HG03354 (cell line): ENCODE data around the gene PCED1A.
"Not testable (repeated sequence)": the region's sequence is repeated elsewhere in the genome, so short reads cannot be mapped to it uniquely, and the experiment has no call there.

ENCODE experiments used
- ATAC-seq: cut with Tn5 transposase; IDR thresholded peaks from one replicate; pipeline ENCODE4 v1.9.1; 2021; ENCODE audit warnings: mild to moderate bottlenecking; ENCODE audit not compliant: unreplicated experiment, poor library complexity, severe bottlenecking

Gene PCED1A

DNA sequence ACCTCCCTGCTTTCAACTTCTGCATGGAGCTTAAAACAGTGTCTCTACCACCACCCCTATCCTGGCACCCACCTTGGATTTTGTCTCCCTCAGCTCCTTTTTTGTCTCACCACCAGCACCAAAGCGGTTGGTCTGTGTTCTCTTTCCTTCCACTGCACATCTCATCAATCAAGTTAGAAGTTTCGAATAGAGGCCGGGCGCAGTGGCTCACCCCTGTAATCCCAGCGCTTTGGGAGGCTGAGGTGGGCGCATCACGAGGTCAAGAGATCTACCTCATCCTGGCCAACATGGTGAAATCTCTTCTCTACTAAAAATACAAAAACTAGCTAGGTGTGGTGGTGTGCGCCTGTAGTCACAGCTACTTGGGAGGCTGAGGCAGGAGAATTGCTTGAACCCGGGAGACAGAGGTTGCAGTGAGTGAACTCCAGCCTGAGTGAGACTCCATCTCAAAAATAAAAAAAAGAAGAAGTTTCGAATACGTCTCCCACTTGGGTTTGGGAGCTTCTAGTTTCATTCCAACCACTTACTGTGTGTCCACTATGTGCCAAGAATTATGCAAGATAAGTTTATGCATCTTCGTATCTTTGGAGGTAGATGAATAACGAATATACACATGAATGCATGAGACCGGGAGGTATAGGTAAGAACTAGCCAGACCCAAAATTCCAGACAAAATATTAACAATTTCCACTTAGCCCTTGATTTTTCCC, 5.9 kb downstream of the PCED1A start:
- ATAC-seq = no peak

DNA sequence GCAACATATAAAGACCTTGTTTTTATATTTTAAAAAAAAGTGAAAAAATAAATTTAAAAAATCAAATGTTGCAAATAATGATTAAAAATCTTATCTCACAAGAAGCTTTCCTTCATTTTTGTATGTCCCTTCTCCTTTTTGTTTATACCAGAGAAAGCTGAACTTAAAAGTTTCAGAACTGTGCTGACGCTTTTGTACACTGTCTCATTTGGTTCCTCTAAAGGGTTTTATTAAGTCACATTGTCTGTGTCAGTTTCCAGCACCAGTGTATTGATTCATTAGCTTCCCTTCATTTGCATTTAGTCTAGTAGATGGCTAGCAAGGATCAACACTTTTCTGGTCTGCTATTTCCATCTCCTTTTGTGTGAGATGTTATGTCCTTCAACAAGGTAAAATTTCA, 6.7 kb downstream of the PCED1A start:
- ATAC-seq = no peak

DNA sequence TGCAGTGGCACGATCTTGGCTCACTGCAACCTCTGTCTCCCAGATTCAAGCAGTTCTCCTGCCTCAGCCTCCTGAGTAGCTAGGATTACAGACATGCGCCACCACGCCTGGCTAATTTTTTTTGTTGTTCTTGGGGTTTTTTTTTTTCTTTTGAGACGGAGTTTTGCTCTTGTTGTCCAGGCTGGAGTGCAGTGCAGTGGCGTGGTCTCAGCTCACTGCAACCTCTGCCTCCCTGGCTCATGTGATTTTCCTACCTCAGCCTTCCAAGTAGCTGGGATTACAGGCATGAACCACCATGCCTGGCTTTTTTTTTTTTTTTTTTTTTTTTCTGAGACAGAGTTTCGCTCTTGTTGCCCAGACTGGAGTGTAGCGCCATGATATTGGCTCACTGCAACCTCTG, 9.2 kb downstream of the PCED1A start:
- ATAC-seq = not testable (repeated sequence)

DNA sequence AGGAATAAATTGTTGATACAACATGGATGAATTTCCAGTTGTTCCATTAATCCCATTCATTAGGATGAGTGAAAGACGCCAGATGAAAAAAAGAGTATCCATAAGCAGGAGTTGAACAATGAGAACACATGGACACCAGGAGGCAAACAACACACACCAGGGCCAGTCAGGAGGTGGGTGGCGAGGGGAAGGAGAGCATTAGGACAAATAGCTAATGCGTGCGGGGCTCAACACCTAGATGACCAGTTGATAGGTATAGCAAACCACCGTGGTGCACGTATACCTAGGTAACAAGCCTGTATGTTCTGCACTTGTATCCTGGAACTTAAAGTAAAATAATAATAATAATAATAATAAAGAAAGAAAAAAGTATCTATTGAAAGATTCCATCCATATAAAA, 11.1 kb downstream of the PCED1A start:
- no peak for ATAC-seq

DNA sequence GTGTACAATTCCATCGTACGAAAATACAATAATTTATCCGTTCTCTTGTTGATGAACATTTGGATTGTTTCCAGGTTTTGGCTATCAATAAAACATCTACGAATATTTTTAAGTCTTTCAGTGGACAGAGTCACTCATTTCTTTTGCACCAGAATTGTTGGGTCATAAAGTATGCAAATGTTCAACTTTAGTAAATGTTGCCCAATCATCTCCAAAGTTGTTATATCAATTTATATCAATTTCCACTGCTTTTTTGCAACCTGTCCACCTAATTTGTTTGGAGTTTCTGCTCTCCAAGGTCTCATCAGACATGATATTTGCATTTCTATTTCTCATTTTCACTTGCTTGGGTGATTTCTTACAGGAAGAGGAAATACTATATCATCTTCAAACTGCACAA, 13.8 kb downstream of the PCED1A start:
- no peak for ATAC-seq

DNA sequence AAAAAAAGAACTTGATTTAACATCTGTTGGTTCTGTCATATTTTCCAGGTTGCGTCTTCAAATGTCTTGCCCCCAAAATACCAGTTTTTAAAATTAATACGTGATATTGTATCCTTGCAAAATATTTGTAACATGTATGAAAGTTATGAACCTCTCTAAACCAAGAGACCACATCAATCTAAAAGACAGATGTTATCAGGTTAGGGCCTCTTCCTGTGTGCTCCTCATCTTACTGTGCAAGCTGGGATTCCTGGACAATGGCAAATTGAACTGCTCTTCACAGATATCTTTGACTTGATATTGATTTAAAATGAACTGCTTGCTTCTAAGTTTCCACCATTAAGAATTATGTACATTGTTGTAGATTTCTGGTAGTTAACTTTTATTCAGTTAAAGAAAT, 14.7 kb downstream of the PCED1A start:
- no peak for ATAC-seq

DNA sequence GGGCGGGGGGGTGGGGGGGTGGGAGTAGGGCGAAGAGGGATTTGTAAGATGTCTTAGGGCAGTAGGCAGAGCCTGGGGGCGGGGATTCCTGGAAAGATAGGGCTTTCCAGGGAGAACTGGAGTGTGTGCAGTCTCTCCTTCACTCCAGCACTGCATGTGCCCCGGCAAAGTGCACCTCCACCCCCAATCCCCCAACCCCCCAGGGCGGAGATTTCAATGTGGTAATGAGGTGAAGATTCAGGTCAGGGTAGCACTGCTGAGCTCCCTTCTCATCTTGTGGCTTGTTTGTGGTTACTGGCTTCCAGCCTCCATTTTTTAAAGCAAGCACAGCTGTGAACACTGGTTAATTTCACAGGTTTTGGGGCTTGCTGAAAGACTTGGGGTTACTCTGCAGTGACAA, 18.4 kb downstream of the PCED1A start:
- no peak for ATAC-seq

DNA sequence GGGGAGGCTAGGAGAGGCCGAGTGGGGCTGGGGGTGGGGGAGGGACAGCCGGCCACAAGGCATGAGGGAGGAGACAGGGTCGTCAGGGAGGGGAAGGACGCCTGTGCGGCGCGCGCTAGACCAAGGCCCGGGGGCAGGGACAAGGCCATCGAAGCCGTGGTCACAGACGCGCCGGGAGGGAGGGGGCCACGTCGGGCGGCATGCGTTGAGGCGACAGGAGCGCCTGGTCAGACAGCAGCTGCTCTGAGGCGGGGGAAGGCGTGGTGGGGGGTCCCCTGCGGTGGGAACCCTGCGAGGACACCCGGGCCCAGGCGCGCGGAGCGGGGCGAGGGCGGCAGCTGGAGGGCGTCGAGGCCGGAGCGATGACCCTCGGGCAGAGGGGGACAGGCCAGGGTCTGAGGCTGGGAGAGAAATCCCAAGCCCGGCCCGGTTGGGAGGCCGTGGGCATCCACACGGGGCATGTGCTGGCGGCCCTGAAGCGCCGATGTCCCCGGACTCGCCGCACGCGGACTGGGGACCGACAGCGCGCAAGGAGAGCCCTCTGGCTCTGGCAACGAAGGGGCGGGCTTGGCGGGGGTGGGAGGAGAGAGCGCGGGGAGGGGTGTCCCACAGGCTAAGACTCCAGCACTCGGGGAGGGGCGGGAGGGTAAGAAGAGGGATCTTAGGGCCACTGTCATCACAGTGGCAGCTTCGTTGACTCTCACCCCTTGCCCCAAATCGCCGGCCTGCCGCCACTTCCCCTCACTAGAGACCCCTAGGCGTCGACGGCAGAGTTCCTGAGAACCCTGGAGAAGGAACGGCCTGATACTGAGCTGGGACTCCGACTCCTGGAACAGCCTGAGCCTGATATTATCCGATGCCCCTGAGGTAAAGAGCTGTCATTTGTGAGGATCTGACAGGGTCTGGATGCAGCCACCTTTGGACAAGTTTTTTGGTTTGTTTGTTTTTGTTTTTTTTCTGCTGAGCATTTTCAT, 19.3 kb downstream of the PCED1A start:
- ATAC-seq = no peak

DNA sequence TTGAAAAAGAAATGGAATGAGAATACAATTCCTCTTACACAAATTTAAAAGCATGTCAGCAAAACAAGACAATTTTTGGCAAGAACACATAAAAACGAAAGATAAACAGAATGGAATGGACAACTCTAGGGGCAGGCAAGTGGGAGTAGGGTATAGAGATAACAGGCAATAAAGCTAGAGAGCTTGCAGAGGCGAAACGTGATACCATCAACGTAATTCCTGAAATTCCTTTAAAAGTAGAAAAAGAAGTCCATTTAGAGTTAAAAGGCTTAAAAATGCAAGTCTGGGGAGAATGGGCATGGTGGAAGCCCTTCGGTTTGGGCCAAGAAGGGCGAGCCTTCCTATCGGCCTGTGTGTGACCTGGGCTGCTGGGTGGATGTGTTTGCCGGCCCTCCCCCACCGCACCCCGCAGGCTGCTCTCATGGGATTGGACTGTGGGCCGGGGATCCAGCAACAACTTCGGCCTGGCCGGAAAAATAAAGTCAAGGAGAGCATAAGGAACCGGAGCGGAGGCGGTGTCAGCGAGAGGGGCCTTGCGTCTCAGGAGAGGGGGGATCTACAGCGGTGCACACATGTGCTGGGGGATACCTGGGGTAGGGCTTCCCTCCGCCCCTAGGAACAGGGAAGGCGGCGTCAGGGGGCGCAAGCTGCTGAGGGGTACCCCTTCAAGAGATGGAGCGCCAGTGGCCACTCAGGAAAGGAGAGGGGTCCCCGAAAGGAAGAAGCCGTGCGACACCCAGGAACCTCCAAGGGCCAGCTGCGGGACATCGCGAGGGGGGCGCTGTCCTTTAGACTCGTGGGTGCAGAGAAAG, 20.2 kb downstream of the PCED1A start:
- ATAC-seq = no peak

DNA sequence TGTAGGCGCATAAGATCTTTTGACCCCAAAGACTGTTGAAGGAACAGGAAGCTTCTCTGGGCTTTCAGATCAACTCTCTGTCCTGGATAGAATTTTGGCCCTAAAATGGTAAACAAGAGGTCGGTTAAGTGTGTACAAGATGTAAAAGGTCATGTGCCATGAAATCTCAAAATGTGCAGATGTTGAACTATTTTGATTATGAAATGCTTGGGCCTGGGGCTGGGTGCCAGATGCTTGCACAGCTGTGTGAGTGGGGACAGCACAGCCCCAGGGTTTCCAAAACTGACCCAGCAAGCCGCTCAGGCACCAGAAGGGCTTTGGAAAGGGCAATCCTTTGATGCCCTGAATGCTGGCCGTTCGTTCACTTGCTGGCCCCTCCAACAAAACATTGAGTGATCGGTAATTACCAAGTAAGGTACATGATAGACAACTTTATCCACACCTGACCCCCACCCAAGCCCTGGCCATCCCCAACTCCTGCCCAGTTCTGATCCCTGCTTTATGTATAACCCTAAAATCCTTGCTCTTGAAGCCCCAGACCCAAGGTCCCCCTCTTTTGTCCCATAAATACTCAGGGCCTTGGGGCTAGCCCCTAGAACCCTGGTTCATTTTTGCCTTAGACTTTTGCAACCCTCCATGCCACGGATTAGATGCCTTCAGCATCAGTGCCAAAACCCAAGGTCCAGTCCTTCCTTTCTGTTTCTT, 22.4 kb downstream of the PCED1A start:
- no peak for ATAC-seq

DNA sequence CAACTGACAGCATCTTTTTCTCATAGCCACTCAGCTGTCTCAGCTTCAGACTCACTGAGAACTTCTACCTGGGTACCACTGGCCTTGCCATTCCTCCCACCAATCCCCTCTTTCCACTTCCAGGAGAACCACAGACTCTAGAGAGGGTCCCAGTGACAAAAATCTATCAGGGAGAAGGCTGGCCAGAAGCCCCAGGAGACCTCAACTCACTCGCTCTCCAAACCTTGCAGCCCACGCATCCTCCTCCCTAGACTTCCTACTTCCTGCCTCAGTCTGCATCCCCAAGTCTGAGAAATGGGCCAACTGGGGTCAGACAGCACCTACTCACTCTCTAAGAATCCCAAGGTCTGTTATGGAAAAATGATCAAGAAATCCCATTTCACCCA, 23.1 kb downstream of the PCED1A start:
- no peak for ATAC-seq

DNA sequence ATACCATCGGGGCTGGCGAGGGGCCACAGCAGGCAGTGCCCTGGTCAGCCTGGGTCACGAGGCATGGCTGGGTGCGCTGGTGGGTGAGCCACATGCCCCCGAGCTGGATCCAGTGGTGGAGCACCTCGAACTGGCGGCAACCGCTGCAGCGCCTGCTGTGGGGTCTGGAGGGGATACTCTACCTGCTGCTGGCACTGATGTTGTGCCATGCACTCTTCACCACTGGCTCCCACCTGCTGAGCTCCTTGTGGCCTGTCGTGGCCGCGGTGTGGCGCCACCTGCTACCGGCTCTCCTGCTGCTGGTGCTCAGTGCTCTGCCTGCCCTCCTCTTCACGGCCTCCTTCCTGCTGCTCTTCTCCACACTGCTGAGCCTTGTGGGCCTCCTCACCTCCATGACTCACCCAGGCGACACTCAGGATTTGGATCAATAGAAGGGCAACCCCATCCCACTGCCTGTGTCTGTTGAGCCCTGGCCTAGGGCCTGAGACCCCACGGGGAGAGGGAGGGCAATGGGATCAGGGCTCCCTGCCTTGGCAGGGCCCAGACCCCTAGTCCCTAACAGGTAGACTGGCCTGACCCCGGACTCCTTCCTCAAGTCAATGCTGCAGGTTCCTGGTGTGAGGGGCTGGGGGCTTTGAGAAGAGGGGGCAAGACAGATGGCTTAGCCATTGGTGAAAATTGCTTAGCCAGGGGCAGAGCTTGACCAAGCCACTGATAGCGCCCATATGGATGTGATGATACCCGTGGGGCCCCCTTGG, 23.7 kb downstream of the PCED1A start:
- no peak for ATAC-seq

DNA sequence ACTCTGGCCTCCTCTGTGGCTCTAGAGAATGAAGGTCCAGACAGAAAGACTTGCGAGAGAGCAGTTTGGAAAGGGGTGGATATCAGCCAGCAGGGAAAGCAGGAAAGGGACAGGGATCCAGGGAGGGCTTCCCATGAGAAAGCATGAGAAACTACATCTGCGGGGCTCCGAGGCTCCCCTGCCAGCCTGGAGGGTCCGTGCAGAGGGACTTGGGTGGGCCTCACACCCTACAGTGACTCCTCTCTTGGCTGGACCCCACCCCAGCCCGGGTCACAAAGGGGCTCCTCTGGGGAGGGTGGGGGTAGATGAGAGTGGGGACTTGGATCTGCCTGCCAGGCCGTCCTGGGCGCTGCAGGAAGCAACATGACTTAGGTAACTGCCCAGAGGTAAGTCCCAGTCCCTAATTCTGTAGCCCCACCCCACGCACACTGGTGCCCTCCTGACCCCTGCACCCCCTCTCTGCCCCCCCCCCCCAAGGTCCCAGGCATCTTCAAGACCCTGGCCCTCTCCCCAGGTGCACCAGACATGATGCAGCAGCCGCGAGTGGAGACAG, 24.3 kb downstream of the PCED1A start, which contains the start of gene TMEM239:
TMEM239 (plus strand) TSS at position 335 of the 553 bp plus-strand sequence; CDS start at position 526, 191 bp downstream.
- no peak for ATAC-seq

DNA sequence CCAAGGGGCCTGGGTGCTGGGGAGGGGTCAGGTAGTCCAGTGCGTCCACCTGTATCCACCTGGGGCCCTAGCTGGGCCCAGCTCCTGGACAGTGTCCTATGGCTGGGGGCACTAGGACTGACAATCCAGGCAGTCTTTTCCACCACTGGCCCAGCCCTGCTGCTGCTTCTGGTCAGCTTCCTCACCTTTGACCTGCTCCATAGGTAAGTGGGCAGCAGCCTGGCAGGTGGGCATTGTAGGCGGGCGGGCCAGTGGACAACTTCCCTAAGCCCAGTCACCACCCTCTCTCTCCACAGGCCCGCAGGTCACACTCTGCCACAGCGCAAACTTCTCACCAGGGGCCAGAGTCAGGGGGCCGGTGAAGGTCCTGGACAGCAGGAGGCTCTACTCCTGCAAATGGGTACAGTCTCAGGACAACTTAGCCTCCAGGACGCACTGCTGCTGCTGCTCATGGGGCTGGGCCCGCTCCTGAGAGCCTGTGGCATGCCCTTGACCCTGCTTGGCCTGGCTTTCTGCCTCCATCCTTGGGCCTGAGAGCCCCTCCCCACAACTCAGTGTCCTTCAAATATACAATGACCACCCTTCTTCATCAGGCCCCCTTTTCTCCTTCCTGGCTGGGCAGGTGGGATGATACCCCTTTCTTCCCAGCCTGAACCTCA, 25.1 kb downstream of the PCED1A start:
- ATAC-seq = no peak

DNA sequence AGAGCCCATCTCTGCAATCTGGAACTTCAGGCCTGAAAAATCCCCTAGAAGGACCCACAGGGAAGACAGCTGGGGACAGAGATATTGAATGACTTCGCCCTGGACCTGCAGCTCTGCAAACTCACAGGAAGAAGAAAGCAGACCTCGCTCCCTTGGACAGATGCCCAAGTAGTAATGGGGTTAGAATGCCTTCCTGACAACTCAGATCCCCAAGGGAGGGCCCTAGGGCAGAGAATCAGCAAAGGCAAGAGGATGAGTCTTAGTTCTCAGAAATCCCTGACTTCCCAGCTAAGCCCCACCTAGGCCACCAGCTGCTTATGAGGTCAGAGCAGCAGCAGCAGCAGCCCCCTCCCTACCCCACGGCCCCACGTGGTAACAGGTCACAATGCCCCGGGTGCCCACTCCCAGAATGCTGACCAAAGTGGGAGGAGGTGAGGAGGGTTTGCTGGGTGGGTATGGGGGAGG, 25.8 kb downstream of the PCED1A start, which contains the start of gene C20orf141:
C20orf141 (plus strand) TSS at position 401 of the 465 bp plus-strand sequence. CDS start 198 bp downstream, outside the sequence.
- no peak for ATAC-seq

DNA sequence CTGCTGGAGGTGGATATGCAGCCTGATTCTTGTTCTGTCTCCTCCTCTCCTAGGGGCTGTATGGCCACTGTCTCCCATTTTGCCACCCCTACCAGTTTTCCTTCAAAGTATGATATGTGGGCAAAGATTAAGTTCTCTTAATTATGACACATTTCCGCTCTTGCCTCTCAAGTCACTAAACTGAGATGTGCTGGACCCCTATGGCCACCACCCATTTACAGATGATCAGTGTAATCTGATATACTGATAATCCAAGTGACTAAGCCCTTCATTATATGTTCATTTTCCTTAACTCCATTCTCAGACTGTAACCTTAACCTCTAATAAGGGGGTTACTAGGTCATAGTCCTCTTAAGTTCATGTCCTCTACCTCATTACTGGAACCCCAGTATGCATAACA, 26.4 kb downstream of the PCED1A start:
- ATAC-seq = no peak

DNA sequence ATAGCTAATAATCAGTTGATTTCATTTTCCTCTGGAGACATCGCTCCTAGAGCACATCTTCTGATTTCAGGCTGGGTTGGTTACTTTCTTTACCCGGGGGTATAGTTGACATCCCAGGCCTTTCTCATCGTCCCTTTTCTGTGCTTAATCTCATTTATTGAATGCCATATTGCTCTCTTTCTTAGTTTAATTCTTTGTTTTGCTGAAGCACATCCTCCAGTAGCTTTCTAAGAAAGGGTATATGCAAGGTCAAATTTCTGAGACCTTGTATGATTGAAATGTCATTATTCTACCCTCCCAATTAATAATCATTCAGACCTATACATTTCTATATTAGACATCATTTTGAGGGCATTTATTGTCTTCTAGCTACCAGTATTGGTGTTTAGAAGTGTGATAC, 28.3 kb downstream of the PCED1A start:
- ATAC-seq = no peak

DNA sequence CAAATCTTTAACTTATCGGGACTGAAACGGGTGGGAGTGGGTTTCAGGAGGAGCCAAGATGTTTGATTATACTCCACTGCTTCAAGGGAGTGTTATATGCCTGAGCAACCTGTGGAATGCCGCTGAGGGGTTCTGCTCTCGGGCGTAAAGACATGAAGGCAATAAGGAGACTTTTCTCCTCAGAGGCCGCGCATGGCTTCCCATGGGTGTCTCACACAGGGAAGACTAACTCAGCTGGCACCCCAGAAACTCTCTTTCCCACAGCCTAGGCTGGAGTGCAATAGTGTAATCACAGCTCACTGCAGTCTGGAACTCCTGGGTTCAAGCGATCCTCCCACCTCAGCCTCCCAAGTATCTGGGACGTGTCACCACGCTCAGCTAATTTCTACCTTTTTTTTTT, 30.8 kb downstream of the PCED1A start:
- no peak for ATAC-seq
